Hepatocyte (in vitro differentiated cells): ENCODE data around the gene AGBL4. TPM values are rescaled to one million over a fixed set of nuclear protein-coding genes. Genes with fewer than 3 reads are reported as not detected.

Experiments
- DNase-seq: peaks from one replicate; pipeline ENCODE4 v3.0.0-alpha.2; 2016; ENCODE audit warnings: low spot score
- H2AFZ ChIP-seq: fragments of 200-600 bp; sonication (generic); 2 replicates; pipeline ENCODE4 v1.6.0; 2016; ENCODE audit warnings: antibody characterized with exemption, mild to moderate bottlenecking
- H3K27ac ChIP-seq: fragments of 200-600 bp; sonication (generic); 2 replicates; pipeline ENCODE4 v1.5.1; 2016; ENCODE audit warnings: mild to moderate bottlenecking
- H3K27me3 ChIP-seq: fragments of 200-600 bp; sonication (generic); 2 replicates; pipeline ENCODE4 v1.6.1; 2016
- H3K36me3 ChIP-seq: fragments of 200-600 bp; sonication (generic); replicated peaks from 2 replicates; pipeline ENCODE4 v1.5.1; 2016; ENCODE audit warnings: low read depth; ENCODE audit not compliant: insufficient read depth
- H3K4me1 ChIP-seq: fragments of 200-600 bp; sonication (generic); 2 replicates; pipeline ENCODE4 v1.5.1; 2016; ENCODE audit warnings: mild to moderate bottlenecking, moderate library complexity; ENCODE audit not compliant: insufficient read depth
- H3K4me2 ChIP-seq: fragments of 200-600 bp; sonication (generic); 2 replicates; pipeline ENCODE4 v1.6.0; 2016
- H3K4me3 ChIP-seq: fragments of 200-600 bp; sonication (generic); 2 replicates; pipeline ENCODE4 v1.5.1; 2016; ENCODE audit warnings: mild to moderate bottlenecking
- H3K79me2 ChIP-seq: fragments of 200-600 bp; sonication (generic); 2 replicates; pipeline ENCODE4 v1.6.0; 2017; ENCODE audit warnings: mild to moderate bottlenecking
- H3K9me2 ChIP-seq: fragments of 200-600 bp; sonication (generic); replicated peaks from 2 replicates; pipeline ENCODE4 v1.6.0; 2017; ENCODE audit warnings: mild to moderate bottlenecking; ENCODE audit not compliant: insufficient read depth
- H3K9me3 ChIP-seq: fragments of 200-600 bp; sonication (generic); 2 replicates; pipeline ENCODE4 v1.5.1; 2016; ENCODE audit warnings: low read depth, mild to moderate bottlenecking
- H4K20me1 ChIP-seq: fragments of 200-600 bp; sonication (generic); 2 replicates; pipeline ENCODE4 v1.6.0; 2016; ENCODE audit warnings: mild to moderate bottlenecking; ENCODE audit not compliant: insufficient read depth, poor library complexity, severe bottlenecking
- EZH2 ChIP-seq: fragments of 200-600 bp; sonication (generic); IDR thresholded peaks from 2 replicates; pipeline ENCODE4 v1.6.1; 2016; ENCODE audit warnings: antibody characterized with exemption, mild to moderate bottlenecking, borderline replicate concordance
- EZH2phosphoT487 ChIP-seq: fragments of 200-600 bp; sonication (generic); IDR thresholded peaks from one replicate; pipeline ENCODE4 v1.6.1; 2018; ENCODE audit warnings: antibody characterized with exemption, mild to moderate bottlenecking, low read depth, moderate library complexity; ENCODE audit not compliant: unreplicated experiment, severe bottlenecking
- WGBS: methylation state at CpG from one replicate; pipeline ENCODE4 v1.1.6; 2016; ENCODE audit warnings: low lambda C conversion rate; ENCODE audit errors: missing lambda C conversion rate; 5-methylcytosine and 5-hydroxymethylcytosine counted together
- polyA plus RNA-seq: library from polyadenylated mRNA; unstranded; fragments of >200 nt; fragmentation: Nextera tagmentation; extraction: Ambion mirVana; gene quantifications from 2 replicates; pipeline ENCODE4 v1.2.1, GENCODE V29; 2016
- total RNA-seq: library from RNA; depleted of rRNA; stranded (reverse); fragments of >200 nt; gene quantifications from 2 replicates; pipeline ENCODE4 v1.2.3, GENCODE V29; 2014
- TF ChIP-seq, protein P1 (sequence below): fragments of 200-600 bp; sonication (generic); IDR thresholded peaks from 2 replicates; pipeline ENCODE4 v1.5.1; 2016; ENCODE audit warnings: antibody characterized with exemption, mild to moderate bottlenecking; ENCODE audit not compliant: poor library complexity

The AGBL4 gene
- total and polyA plus RNA-seq, 2 experiments from 2014 or later: 0.50 to 0.73 TPM

GRCh38 chr1:48572134-48572533 lies 1451.6 kb downstream of the AGBL4 start:
- TF ChIP-seq EZH2: no peak
- TF ChIP-seq EZH2phosphoT487: no peak
- TF ChIP-seq, protein P1, sequence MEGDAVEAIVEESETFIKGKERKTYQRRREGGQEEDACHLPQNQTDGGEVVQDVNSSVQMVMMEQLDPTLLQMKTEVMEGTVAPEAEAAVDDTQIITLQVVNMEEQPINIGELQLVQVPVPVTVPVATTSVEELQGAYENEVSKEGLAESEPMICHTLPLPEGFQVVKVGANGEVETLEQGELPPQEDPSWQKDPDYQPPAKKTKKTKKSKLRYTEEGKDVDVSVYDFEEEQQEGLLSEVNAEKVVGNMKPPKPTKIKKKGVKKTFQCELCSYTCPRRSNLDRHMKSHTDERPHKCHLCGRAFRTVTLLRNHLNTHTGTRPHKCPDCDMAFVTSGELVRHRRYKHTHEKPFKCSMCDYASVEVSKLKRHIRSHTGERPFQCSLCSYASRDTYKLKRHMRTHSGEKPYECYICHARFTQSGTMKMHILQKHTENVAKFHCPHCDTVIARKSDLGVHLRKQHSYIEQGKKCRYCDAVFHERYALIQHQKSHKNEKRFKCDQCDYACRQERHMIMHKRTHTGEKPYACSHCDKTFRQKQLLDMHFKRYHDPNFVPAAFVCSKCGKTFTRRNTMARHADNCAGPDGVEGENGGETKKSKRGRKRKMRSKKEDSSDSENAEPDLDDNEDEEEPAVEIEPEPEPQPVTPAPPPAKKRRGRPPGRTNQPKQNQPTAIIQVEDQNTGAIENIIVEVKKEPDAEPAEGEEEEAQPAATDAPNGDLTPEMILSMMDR: no peak
- H3K36me3 ChIP-seq: no peaks in the 10 kb centered on the region
- H3K9me3 ChIP-seq: no peaks in the 10 kb centered on the region
- no peaks in the 10 kb centered on the region for H3K79me2 ChIP-seq
- H3K27me3 ChIP-seq: peaks cover 4% of the 10 kb centered on the region
- 94% methylated on average over 4 of the region's 4 CpGs for WGBS
- no peak overlapping the region for H3K27ac ChIP-seq
- no peak overlapping the region for H2AFZ ChIP-seq
- H3K9me2 ChIP-seq: no peaks in the 10 kb centered on the region
- H3K4me1 ChIP-seq: no peaks in the 10 kb centered on the region
- no peak for DNase-seq
- H4K20me1 ChIP-seq: no peaks in the 10 kb centered on the region
- H3K4me3 ChIP-seq: no peak overlapping the region
- no peak overlapping the region for H3K4me2 ChIP-seq

DNA sequence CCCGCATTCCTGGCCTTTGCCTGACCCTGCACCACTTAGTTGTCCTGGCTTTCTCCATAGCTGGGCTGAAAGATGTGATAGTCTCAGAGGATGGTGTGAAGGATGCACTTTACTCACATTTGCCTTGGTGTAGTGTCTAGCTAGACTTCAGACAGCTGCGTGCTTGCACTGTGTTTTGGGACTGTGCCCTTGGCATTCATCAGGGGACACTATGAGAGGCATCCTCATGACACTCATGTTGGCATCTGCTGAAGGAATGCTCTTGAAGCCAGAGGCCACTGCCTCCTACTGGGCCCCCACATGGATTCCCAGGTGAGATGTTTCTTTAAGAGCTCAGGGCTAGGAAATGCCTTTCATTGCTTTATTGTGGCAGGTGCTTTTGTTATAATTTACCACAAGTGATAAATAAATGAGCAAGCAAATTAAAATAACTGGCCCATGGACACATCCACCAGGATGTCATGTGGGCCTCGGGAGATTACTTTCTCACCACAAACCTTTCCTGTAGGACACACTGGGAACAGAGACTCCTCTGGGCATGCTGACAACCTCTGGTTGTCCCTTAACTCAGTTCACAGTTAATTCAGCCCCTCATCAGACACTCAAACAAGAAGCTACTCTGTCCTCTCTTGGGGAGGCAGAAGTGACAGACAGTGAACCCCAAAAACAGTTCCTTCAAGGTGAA lies 1452.3 kb downstream of the AGBL4 start:
- no peak overlapping the region for H3K27ac ChIP-seq
- WGBS: 80% methylated on average over 3 of the region's 3 CpGs
- H3K9me3 ChIP-seq: no peaks in the 10 kb centered on the region
- no peak overlapping the region for H3K4me3 ChIP-seq
- no peaks in the 10 kb centered on the region for H4K20me1 ChIP-seq
- no peak overlapping the region for H3K4me2 ChIP-seq
- no peaks in the 10 kb centered on the region for H3K36me3 ChIP-seq
- no peak for DNase-seq
- no peaks in the 10 kb centered on the region for H3K9me2 ChIP-seq
- peaks cover 4% of the 10 kb centered on the region for H3K27me3 ChIP-seq
- no peaks in the 10 kb centered on the region for H3K79me2 ChIP-seq
- H2AFZ ChIP-seq: no peak overlapping the region
- TF ChIP-seq, protein P1: no peak
- TF ChIP-seq EZH2phosphoT487 (no peak), EZH2 (no peak)
- no peaks in the 10 kb centered on the region for H3K4me1 ChIP-seq

DNA sequence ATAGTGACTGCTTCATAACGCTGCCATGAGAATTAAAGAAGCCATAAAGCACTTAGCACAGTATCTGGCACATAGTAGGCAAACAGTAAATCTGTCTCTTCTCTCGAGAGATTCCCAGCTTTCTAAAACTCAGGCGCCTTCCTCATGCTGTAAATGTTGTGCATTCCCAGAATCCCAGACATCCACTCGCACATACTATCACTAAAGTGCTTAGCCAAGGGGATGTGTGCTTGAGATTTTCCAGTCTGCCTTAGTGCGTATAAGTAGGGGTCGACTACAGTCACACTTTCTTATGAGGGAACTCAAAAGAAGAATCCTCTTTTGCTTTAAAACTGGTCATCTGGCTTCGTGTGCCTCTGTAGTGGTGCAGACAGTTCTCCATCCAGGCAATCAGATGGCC lies 1453.2 kb downstream of the AGBL4 start:
- Histone ChIP-seq H3K9me3 (no peaks in the 10 kb centered on the region), H3K9me2 (no peaks in the 10 kb centered on the region), H4K20me1 (no peaks in the 10 kb centered on the region), H3K36me3 (no peaks in the 10 kb centered on the region), H3K4me1 (no peaks in the 10 kb centered on the region), H3K4me2 (no peak overlapping the region), H3K27me3 (peaks cover 4% of the 10 kb centered on the region), H3K27ac (no peak overlapping the region), H2AFZ (no peak overlapping the region), H3K79me2 (no peaks in the 10 kb centered on the region), H3K4me3 (no peak overlapping the region)
- no peak for DNase-seq
- WGBS: 43% methylated on average over 7 of the region's 7 CpGs
- TF ChIP-seq EZH2phosphoT487 (no peak), EZH2 (no peak)
- TF ChIP-seq, protein P1: no peak

DNA sequence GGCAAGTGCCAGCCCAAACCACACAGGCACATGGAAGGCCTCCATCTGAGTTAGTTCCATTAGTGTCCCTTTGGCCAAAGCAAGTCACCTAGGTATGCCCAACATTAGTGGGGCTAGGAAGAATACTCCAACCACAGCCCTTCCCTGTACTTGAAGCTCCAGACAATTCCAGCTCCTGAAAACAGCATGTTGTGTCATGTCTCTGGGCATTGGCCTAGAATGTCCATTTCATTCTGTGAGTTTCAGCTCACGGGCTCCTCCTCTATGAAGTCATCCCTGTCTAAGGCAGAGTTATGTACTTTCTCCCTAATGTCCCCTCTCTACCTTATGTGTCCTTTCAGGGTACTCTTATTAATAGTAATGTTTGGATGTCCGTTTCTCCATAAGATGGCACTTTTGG lies 1455.3 kb downstream of the AGBL4 start:
- Histone ChIP-seq H3K27ac (no peak overlapping the region), H3K79me2 (no peaks in the 10 kb centered on the region), H3K4me2 (no peak overlapping the region), H3K36me3 (no peaks in the 10 kb centered on the region), H2AFZ (no peak overlapping the region), H3K27me3 (no peaks in the 10 kb centered on the region), H3K4me1 (no peaks in the 10 kb centered on the region), H3K4me3 (no peak overlapping the region), H3K9me2 (no peaks in the 10 kb centered on the region), H4K20me1 (no peaks in the 10 kb centered on the region), H3K9me3 (no peaks in the 10 kb centered on the region)
- no peak for TF ChIP-seq EZH2
- TF ChIP-seq, protein P1: no peak
- no peak for TF ChIP-seq EZH2phosphoT487
- WGBS: 83% methylated on average over 2 of the region's 2 CpGs
- DNase-seq: no peak
